ENCODE data around the gene DGKK.

DNA sequence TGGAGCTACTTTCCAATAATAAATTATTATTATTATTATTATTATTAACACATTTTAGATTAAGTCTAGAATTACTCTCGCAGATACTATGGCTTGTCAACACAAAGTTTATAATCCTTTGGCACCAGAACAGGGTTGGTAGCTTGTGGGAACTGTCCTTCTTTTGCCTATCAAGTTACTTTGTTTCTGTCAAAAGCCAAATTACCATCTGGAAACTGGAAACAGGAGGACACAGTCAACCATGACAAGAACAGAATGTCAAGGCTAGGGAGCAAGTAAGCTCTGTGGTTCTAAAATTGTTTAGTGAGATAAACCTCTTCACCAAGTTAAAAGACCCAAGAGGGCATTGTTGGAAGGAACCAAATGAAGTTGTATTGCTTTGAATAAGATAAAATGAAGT, 42.5 kb downstream of the DGKK start:
- TF ChIP-seq TAF1 (IDR thresholded peaks at IDR 0.05; ENCODE audit: low read depth, low read length) (no peak), POLR2A (IDR thresholded peaks at IDR 0.05; ENCODE audit: low read depth, low read length) (no peak), POLR2AphosphoS5 (IDR thresholded peaks at IDR 0.05; ENCODE audit: low read depth, low read length) (no peak)

All from GM12891 (cell line).